ENCODE results near the gene KTN1.

GRCh38 chr14:55600784-55601561 lies 21.0 kb downstream of the KTN1 start:
- TF ChIP-seq CTCF (IDR thresholded peaks at IDR 0.05; ENCODE audit: poor library complexity) (no peak), EZH2 (IDR thresholded peaks at IDR 0.05; ENCODE audit: borderline replicate concordance) (no peak), EZH2phosphoT487 (IDR thresholded peaks at IDR 0.05; ENCODE audit: low read depth, severe bottlenecking, unreplicated experiment) (no peak)

Measured in hepatocyte (in vitro differentiated cells).